ENCODE results near the gene PLB1.
"Not testable (repeated sequence)": the region's sequence is repeated elsewhere in the genome, so short reads cannot be mapped to it uniquely, and the experiment has no call there.

- TF ChIP-seq JUN (IDR thresholded peaks at IDR 0.05); CTCF (IDR thresholded peaks at IDR 0.05); HOXB13 (CRISPR knock-in tag; IDR thresholded peaks at IDR 0.05; ENCODE audit: low read depth); RAD21 (conservative IDR thresholded peaks at IDR 0.05 in 1 of 2, IDR thresholded peaks at IDR 0.05 in 1 of 2); BHLHE40 (IDR thresholded peaks at IDR 0.05; ENCODE audit: low read depth, low read length); FOSB (CRISPR knock-in tag; IDR thresholded peaks at IDR 0.05); CEBPB (IDR thresholded peaks at IDR 0.05); POLR2AphosphoS2 (conservative IDR thresholded peaks at IDR 0.05; ENCODE audit: low read length); HDAC2 (IDR thresholded peaks at IDR 0.05); TFCP2L1 (CRISPR knock-in tag; IDR thresholded peaks at IDR 0.05); KDM1A (IDR thresholded peaks at IDR 0.05; ENCODE audit: low read depth); CHD4 (IDR thresholded peaks at IDR 0.05; ENCODE audit: borderline replicate concordance); REST (IDR thresholded peaks at IDR 0.05): not testable (repeated sequence)
These were observed 23.2 kb upstream of the PLB1 start for GRCh38 chr2:28472641-28473040.

All from A549 (cell line).